ENCODE measurements around the gene PTPN23. TPM values are rescaled to one million over a fixed set of nuclear protein-coding genes. Genes with fewer than 3 reads are reported as not detected.

The PTPN23 gene
- total RNA-seq, 1 donor: 20.7 TPM

GRCh38 chr3:47409284-47409683, 28.5 kb downstream of the PTPN23 start:
- TF ChIP-seq, protein P1, sequence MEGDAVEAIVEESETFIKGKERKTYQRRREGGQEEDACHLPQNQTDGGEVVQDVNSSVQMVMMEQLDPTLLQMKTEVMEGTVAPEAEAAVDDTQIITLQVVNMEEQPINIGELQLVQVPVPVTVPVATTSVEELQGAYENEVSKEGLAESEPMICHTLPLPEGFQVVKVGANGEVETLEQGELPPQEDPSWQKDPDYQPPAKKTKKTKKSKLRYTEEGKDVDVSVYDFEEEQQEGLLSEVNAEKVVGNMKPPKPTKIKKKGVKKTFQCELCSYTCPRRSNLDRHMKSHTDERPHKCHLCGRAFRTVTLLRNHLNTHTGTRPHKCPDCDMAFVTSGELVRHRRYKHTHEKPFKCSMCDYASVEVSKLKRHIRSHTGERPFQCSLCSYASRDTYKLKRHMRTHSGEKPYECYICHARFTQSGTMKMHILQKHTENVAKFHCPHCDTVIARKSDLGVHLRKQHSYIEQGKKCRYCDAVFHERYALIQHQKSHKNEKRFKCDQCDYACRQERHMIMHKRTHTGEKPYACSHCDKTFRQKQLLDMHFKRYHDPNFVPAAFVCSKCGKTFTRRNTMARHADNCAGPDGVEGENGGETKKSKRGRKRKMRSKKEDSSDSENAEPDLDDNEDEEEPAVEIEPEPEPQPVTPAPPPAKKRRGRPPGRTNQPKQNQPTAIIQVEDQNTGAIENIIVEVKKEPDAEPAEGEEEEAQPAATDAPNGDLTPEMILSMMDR (IDR thresholded peaks at IDR 0.05; ENCODE audit: insufficient read depth, low read depth, low read length): no peak
- H3K4me3 ChIP-seq (ENCODE audit: low read depth, low read length): no peak overlapping the region
- DNase-seq (ENCODE audit: low read depth): no peak

DNA sequence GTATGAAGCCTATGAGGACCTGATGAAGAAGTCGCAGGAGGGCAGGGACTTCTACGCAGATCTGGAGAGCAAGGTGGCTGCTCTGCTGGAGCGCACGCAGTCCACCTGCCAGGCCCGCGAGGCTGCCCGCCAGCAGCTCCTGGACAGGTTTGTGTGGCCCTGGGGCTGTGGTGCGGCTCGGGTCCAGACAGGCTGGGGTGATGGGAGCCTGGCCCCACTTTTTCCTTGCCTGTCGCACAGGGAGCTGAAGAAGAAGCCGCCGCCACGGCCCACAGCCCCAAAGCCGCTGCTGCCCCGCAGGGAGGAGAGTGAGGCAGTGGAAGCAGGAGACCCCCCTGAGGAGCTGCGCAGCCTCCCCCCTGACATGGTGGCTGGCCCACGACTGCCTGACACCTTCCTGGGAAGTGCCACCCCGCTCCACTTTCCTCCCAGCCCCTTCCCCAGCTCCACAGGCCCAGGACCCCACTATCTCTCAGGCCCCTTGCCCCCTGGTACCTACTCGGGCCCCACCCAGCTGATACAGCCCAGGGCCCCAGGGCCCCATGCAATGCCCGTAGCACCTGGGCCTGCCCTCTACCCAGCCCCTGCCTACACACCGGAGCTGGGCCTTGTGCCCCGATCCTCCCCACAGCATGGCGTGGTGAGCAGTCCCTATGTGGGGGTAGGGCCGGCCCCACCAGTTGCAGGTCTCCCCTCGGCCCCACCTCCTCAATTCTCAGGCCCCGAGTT, 29.0 kb downstream of the PTPN23 start:
- H3K4me3 ChIP-seq (ENCODE audit: low read depth, low read length): no peak overlapping the region
- no peak for DNase-seq (ENCODE audit: low read depth)
- TF ChIP-seq, protein P1 (IDR thresholded peaks at IDR 0.05; ENCODE audit: insufficient read depth, low read depth, low read length): no peak

- TF ChIP-seq, protein P1 (IDR thresholded peaks at IDR 0.05; ENCODE audit: insufficient read depth, low read depth, low read length): no peak
- no peak for DNase-seq (ENCODE audit: low read depth)
- no peak overlapping the region for H3K4me3 ChIP-seq (ENCODE audit: low read depth, low read length)
These were observed 29.5 kb downstream of the PTPN23 start for GRCh38 chr3:47410417-47410720.

- H3K4me3 ChIP-seq (ENCODE audit: low read depth, low read length): no peak overlapping the region
- TF ChIP-seq, protein P1 (IDR thresholded peaks at IDR 0.05; ENCODE audit: insufficient read depth, low read depth, low read length): no peak
- no peak for DNase-seq (ENCODE audit: low read depth)
These were observed 30.2 kb downstream of the PTPN23 start for GRCh38 chr3:47410801-47411646.

DNA sequence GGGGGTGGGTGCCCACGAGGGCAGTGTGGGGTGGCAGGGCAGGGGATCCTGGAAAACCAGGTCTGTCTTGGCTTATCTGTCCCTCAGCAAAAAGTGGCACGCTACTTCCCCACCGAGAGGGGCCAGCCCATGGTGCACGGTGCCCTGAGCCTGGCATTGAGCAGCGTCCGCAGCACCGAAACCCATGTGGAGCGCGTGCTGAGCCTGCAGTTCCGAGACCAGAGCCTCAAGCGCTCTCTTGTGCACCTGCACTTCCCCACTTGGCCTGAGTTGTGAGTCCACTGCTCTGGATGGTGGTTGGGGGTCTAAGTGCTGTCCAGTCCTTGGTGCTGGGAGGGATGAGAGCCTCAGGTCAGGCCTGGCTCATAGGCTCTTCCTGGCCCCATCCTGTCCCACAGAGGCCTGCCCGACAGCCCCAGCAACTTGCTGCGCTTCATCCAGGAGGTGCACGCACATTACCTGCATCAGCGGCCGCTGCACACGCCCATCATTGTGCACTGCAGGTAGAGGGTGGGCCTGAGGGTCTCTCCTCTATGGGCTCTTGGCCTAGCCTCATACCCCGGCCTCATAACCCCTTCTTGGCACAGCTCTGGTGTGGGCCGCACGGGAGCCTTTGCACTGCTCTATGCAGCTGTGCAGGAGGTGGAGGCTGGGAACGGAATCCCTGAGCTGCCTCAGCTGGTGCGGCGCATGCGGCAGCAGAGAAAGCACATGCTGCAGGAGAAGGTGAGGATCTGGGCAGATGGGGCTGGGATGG, 31.1 kb downstream of the PTPN23 start:
- DNase-seq (ENCODE audit: low read depth): no peak
- TF ChIP-seq, protein P1 (IDR thresholded peaks at IDR 0.05; ENCODE audit: insufficient read depth, low read depth, low read length): no peak

DNA sequence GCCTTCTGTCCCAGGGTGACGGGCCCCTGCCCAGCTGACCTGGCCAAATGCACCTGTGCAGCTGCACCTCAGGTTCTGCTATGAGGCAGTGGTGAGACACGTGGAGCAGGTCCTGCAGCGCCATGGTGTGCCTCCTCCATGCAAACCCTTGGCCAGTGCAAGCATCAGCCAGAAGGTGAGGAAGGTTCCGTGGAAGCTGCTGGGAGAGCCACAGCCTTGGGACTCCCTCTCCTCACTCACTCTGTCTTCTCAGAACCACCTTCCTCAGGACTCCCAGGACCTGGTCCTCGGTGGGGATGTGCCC, 31.6 kb downstream of the PTPN23 start:
- no peak for DNase-seq (ENCODE audit: low read depth)
- no peak overlapping the region for H3K4me3 ChIP-seq (ENCODE audit: low read depth, low read length)
- TF ChIP-seq, protein P1 (IDR thresholded peaks at IDR 0.05; ENCODE audit: insufficient read depth, low read depth, low read length): no peak

More for the DNA sequence above, 31.1 kb downstream of the PTPN23 start:
- H3K4me3 ChIP-seq (ENCODE audit: low read depth, low read length): no peak overlapping the region

Data from fibroblast of villous mesenchyme (primary cell).